ENCODE data around the gene SLFN12L. TPM values are rescaled to one million over a fixed set of nuclear protein-coding genes. Genes with fewer than 3 reads are reported as not detected.
"Not testable (repeated sequence)": the region's sequence is repeated elsewhere in the genome, so short reads cannot be mapped to it uniquely, and the experiment has no call there.

The SLFN12L gene
- total RNA-seq, 1 donor, result 0.18 TPM

DNA sequence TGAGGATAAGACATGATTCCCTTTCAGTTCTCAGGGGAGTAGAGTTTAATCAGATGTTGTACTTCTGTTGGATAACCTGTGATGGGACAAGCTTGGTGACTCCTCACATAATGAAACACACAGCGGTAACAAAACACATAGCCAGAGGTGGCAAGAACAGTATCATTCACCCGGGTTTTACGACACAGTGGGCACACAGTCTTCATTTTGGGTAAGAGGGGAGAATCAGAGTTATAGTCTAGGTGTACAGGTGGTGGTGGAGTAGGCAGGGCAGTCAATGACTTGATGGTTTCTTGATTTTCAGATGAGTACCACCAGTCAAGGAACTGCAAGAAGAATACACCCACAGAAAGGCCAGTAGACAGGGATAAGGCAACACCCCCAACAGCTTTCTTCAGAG, 38.3 kb upstream of the SLFN12L start:
- H3K4me3 ChIP-seq (ENCODE audit: low read depth, low read length), result no peak overlapping the region
- TF ChIP-seq, protein P1, sequence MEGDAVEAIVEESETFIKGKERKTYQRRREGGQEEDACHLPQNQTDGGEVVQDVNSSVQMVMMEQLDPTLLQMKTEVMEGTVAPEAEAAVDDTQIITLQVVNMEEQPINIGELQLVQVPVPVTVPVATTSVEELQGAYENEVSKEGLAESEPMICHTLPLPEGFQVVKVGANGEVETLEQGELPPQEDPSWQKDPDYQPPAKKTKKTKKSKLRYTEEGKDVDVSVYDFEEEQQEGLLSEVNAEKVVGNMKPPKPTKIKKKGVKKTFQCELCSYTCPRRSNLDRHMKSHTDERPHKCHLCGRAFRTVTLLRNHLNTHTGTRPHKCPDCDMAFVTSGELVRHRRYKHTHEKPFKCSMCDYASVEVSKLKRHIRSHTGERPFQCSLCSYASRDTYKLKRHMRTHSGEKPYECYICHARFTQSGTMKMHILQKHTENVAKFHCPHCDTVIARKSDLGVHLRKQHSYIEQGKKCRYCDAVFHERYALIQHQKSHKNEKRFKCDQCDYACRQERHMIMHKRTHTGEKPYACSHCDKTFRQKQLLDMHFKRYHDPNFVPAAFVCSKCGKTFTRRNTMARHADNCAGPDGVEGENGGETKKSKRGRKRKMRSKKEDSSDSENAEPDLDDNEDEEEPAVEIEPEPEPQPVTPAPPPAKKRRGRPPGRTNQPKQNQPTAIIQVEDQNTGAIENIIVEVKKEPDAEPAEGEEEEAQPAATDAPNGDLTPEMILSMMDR (IDR thresholded peaks at IDR 0.05; ENCODE audit: insufficient read depth, low read length), result no peak

DNA sequence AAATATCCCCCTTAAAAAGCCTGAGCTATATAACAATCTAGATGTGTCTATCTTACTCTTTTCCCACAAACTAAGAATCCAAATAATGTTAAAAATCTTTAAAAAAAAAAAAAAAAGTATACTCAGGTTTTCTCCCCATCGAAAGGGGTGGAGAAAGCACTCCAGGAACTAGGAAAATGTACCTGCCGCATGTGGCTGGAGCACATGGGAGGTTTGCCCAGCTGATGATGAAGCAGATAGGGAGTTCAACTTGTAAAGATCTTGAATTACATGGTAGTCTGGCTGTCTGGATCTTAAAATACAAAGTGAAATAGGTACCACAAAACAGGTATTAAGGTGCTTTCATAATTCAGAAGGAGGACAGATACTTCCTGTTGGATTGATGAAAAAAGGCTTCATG, 31.9 kb upstream of the SLFN12L start:
- TF ChIP-seq, protein P1 (IDR thresholded peaks at IDR 0.05; ENCODE audit: insufficient read depth, low read length), result no peak
- no peak for DNase-seq (ENCODE audit: low read depth)
- no peak overlapping the region for H3K4me3 ChIP-seq (ENCODE audit: low read depth, low read length)

More for the DNA sequence above, 38.3 kb upstream of the SLFN12L start:
- no peak for DNase-seq (ENCODE audit: low read depth)

- peak; percentile 43 for DNase-seq (ENCODE audit: low read depth)
- TF ChIP-seq, protein P1 (IDR thresholded peaks at IDR 0.05; ENCODE audit: insufficient read depth, low read length), result no peak
- peak overlapping the region; percentile 98 for H3K4me3 ChIP-seq (ENCODE audit: low read depth, low read length)
Observed at GRCh38 chr17:35568561-35568960, 31.1 kb upstream of the SLFN12L start.

DNA sequence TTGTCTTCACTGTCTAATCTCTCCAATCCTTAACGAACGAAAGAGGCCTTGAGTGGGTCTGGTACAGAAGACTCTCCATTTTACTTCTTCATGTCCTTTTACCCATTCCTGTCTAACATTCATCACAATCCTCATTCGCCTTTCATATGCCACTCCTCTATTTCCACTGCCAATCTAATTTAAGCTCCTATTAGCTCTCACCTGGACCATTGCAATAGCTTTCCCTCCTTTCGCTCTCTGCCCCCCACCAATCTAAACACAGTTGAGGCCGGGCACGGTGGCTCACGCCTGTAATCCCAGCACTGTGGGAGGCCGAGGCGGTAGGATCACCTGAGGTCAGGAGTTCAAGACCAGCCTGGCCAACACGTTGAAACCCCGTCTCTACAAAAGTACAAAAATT, 29.5 kb upstream of the SLFN12L start:
- no peak overlapping the region for H3K4me3 ChIP-seq (ENCODE audit: low read depth, low read length)
- TF ChIP-seq, protein P1 (IDR thresholded peaks at IDR 0.05; ENCODE audit: insufficient read depth, low read length), result no peak
- DNase-seq (ENCODE audit: low read depth), result no peak

DNA sequence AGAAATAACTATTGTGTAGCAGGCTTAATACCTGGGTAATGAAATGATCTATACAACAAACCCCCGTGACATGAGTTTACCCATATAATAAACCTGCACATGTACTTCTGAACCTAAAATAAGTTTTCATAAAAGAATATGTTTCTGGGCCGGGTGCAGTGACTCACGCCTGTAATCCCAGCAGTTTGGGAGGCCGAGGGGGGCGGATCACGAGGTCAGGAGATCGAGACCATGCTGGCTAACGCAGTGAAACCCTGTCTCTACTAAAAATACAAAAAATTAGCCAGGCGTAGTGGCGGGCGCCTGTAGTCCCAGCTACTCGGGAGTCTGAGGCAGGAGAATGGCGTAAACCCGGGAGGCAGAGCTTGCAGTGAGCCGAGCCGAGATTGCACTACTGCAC, 25.7 kb upstream of the SLFN12L start:
- DNase-seq (ENCODE audit: low read depth); H3K4me3 ChIP-seq (ENCODE audit: low read depth, low read length): not testable (repeated sequence)

- TF ChIP-seq, protein P1 (IDR thresholded peaks at IDR 0.05; ENCODE audit: insufficient read depth, low read length), result no peak
- no peak within 1 kb of the TSS for H3K4me3 ChIP-seq (ENCODE audit: low read depth, low read length)
- no peak for DNase-seq (ENCODE audit: low read depth)
Observed at GRCh38 chr17:35560703-35561102, 23.2 kb upstream of the SLFN12L start, which contains the start of gene SLFN14. Gene SLFN14 (minus strand): TSS chr17:35560819. CDS start chr17:35558062, 2,757 bp downstream.

DNA sequence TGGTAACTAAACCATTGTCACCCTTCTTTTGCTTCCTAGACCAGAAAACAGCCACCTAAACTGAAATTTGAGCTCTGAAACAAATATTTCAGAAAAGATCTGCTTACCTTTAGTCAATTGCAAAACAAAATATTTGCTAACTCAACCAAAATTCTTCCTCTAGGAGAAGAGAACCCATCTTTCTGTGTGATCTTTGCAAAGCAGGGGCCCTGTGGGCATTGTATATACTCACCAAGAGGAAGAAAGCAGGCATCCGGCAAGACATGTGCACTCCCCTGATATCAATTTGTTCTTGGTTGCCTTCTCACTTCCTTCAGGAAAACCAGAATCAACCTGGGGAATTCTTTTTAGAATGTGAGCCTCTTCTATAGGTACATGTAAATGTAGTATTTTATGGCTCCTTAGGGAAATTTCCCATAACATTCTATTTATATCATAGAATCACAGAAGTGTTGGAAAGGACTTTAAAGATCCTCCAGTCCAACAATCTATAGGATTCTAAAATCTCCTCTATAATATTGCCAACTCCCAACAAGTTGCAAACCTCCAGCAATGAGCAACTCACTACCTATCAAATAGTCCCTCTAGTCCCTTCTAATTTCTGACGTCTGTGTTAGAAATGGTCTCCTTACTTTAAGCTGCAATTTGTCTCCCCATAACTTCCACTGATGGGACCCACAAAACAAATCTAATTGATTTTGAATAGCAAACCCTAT, 22.2 kb upstream of the SLFN12L start:
- TF ChIP-seq, protein P1 (IDR thresholded peaks at IDR 0.05; ENCODE audit: insufficient read depth, low read length), result no peak
- DNase-seq (ENCODE audit: low read depth), result no peak
- H3K4me3 ChIP-seq (ENCODE audit: low read depth, low read length), result no peak overlapping the region

Data from fibroblast of the aortic adventitia (primary cell).